Central memory CD4-positive, alpha-beta T cell (primary cell): ENCODE results near the gene OGN.

Source experiments
- DNase-seq: peaks from one replicate; pipeline ENCODE4 v3.0.0; 2022

Gene OGN

DNA sequence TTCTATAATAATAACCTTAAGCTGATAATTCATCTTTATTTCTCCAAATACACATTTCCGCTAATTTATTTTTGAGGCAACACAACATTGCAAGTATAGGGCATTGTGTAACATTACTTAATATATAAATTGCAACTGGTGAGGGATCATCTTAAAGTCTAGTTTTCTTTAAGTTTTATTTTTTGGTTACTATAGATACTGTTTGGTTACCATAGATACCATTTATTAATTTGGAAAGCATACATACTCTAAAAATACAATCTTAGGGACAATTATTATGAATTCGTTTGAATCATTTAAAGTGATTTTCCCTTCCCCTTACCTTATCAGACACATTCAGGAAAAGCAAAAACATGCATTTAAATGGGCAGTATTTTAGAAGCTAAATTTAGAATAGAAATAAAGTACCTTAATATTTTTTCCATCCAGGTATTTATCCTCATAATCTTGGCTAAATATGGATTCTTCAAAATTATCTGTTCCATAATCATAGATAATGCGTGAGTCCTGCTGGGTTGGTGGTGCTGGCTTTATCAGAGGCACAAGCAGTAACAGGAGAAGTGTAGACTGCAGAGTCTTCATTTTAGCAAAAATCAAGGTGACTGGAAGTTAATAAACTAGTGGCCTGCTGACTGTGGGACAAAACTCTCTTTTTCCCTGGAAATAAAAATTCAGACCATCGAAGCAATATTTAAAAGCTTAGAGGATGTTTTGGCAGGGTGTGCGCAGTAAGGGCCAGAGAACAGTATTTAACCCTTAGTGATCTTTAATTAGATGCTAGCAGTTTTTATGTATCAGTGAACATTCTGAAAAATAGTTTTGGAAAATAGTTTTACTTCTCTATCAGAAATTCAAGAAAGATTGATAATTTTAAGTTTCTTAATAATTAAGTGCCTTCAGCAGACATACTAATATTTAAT lies 1.3 kb downstream of the OGN start:
- no peak for DNase-seq

DNA sequence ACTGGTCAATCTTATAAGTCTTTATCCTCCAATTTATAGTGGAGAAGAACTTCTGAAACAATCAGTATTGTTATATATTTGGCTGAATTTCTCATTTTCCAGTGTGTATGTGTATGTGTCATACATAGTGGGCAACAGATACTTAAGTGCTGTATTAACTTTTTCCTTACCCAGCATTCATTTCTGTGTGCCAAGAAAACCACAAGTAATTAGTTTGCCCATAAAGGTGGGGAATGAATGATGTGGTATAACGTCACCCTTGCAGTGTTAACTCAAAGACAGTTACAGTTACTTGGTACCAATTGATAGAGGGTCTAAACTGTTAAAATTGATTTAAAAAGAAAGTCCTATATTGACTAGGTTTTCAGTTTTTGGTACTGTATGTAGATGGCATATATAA lies 2.0 kb downstream of the OGN start:
- no peak for DNase-seq

DNA sequence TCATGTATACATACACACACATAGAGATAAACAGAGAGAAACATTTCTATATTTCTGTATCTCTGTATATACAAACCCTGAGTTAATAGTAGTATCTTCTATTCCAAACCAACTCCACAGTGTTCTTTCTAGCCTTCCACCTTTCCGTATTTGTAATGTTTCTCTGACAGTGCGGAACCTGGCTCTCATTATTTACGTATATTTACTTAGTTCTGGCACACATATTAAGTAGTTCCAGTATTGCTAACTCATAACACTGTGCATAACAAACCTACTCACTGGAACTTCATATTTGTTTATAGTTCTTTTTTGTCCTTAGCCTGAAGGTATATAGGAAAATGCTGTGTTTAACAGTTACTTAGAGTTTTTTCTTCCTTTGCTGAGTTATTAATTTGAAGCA lies 6.5 kb downstream of the OGN start:
- no peak for DNase-seq

DNA sequence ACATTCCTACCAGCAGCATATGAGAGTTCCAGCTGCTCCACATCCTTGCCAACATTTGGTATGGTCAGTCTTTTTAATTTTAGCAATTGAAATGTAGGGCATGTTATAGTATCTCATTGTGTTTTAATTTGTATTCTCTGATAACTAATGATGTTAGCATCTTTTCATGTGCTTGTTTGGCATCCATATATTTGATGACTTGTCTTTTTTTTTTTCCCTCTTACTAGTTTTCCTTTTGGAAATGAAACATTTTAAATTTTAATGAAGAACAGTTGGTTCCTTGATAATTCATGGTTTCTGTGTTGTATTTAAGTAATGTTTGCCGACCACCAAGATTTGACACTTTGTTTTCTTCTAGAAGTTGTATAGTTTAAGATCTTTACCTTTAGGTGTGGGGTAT lies 8.8 kb downstream of the OGN start:
- no peak for DNase-seq

DNA sequence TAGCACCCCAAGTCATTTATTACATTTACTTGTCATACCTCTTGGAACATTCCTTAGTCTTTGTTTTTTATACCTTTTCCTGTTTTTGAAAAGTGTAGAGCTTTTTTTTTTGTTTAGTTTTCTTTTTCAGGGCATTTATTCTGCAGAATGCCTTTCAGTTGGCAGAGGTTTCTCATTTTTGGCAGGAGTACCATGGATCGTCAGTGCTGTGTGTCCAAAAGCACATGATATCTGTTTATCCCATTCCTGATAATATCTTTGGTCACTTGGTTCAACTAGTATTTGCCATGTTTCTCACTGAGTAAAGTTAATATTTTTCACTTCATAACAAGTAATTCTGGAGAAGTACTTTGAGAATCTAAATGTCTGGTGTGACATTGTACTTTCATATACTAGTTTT lies 10.7 kb downstream of the OGN start:
- DNase-seq, result no peak

DNA sequence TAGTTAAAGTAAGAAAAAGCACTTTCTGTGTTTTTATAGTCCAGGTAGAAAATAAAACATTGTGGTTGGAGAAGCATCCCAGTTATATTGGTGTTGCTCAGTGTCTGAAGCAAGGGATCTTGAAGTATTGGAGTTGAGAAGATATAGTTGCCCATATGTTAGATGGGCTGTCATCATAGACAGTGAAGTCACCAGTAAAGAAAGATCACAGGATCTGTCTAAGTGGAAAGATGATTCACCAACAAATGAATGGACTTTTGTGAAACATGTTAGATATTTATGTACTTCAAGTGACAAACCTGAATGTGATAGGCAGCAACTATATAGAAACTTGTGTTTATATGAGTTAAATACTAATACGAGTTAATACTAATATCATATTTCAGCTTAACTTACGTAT lies 11.7 kb downstream of the OGN start:
- no peak for DNase-seq

DNA sequence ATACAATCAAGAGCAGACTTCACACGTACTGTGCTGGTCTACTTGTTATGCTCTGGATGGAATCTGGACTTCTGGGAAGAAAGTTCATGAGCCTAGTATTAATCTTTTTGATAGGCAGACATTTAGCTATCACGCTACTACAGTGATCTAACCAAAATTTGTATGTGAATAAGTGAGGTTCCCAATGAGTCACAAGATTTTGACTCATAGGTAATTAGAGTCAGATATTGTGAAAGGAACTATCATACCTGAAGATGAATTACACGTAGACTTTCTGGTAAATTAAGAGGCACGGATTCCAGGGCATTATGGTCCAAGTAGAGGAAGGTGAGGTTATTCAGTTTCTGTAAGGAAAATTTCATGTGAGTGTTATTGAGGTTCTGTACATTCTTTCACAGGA lies 18.4 kb downstream of the OGN start:
- DNase-seq, result no peak

DNA sequence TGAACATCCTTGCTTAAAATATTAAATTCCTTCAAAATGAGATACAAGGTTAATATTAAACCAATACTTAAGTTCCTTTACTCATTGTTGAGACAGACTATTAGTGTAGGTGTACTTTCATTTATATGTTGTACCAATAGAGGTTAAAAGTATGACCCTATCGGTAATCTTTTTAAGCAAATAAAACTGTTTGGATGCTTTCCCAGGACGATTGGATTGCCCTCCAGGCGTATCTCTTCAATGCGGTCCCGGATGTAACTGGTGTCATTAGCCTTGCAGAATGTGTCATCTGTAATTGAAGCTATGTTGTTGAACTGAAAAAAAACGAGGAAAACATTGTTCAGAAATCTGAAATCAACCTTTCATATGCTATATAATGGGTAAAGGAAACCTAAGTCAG lies 18.9 kb downstream of the OGN start:
- no peak for DNase-seq

DNA sequence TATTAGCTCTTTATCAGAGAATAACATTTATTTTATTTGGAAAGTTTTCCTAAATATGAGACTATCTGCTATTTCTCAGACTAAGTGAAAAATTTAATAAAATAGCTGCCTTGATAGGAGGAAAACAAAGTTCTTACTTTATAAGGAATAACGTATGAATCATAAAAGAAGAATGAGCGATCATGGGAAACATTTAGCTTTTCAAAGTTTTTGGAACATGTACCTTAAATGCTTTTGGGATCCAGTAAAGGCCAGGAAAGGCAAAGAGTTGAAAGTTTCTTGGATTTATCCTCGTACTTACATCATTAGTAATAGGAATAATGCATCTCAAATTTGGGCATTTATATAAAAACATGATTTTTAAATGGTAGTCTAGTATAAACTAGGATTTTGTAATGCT lies 19.4 kb downstream of the OGN start:
- no peak for DNase-seq

DNA sequence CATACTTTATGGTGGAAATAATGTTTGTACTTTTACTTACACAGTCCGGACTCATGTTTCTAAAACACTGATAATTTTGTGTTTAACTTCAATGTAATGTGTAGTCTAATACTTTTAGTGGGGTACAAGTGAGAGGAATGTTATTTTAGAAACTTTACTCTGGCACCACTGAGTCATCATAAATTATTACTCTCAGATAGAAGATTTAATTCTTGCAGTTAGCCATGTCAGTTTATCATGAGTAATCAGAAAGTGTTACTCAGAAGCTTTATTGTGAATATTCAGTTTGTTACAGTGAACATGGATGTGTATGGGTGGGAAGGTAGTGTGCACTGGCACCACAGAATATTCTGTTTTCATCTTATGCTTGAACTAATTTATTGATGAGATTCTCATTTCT lies 20.0 kb downstream of the OGN start:
- DNase-seq, result no peak

DNA sequence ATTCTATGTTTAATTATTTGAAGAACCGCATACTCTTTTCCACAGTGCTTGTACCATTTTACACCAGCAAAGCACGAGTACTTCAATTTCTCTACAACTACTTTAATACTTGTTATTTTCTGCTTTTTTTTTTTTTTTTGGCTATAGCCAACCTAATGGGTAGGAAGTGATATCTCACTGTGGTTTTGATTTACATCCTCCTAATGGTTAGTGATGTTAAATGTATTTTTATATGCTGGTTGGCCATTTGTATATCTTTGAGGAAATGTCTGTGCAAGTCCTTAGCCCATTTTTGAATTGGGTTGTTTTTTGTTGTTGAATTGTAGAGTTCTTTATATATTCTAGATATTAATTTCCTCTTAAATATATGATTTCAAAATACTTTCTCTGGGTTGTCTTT lies 22.6 kb downstream of the OGN start:
- no peak for DNase-seq

DNA sequence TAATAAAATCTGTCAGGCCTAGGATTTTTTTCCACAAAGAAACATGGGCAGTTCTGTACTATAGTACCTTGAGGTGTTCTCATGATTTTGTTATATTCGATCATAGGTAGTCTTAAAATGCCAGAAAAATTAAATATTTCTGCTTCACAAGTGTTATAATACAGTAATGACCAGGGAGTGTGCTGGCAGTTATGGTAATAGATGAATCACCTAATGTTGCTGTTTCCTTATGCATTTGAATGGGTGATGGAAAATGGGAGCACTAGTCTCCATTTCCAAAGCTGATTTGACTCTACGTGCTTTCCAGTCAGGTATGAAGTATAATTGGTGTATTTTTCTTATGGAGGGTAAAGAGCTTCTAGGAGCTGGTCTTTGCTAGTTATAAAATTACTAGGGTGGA lies 23.8 kb downstream of the OGN start:
- no peak for DNase-seq

DNA sequence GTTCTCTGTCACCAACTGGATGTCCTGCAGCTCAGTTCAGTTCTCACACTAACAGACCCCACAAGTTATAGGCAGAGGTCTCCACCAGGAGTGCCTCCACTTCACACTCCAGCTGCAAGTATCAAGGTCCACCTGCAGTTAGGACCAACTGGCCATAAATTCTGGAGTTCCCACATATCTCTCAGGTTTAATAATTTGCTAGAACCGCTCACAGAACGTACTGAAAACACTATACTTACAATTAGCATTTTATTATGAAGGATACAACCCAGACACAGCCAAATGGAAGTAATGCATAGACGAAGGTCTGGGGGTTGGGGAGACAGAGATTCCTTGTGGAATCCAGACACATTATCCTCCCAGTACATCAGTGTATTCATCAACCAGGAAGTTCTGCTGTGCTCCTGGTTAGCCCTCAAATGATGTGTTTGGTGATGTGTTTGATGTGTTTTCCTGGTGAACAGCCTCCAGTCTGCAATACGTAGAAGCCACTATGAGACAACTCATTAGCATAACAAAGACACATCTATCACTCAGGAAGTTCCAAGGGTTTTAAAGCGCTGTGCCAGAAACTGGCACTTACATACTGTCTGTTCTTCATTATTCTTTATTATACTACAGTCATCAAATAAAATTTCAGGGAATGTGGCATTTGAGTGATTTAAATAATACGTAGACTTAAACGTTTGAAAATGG lies 25.4 kb downstream of the OGN start:
- peak; percentile 19 for DNase-seq

DNA sequence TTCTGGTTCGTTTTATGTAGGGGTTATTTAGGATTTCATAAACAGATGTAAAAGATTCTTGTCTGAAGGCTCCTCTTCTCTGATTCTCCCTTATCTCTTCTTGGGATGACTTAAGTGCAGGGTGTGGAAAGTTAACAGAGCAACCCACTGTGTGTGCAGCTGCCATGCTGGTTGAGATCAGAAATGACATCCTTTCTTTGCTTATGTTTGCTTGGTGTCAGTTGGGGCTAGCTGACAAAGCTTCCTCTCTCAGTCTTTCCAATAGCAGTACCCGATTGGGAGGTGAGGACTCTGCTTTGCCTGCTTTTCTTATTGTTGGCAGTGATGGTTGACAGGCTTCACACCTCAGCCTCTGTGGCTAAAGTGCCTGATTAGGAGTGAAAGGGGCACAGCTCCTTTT lies 26.5 kb downstream of the OGN start:
- DNase-seq, result no peak

DNA sequence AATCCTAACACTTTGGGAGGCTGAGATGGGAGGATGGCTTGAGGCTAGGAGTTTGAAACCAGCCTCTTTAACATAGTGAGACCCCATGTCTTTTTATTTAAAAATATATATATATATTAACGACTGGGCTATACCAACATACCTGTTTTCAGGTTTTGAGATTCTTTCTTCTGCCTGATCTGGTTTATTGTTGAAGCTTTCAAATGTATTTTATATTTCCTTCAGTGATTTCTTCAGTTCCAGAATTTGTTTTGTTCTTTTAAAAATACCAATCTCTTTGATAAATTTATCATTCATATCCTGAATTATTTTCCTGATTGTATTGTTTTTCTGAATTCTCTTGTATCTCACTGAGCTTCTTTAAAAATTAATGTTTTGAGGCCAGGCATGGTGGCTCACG lies 31.2 kb downstream of the OGN start:
- DNase-seq, result no peak

DNA sequence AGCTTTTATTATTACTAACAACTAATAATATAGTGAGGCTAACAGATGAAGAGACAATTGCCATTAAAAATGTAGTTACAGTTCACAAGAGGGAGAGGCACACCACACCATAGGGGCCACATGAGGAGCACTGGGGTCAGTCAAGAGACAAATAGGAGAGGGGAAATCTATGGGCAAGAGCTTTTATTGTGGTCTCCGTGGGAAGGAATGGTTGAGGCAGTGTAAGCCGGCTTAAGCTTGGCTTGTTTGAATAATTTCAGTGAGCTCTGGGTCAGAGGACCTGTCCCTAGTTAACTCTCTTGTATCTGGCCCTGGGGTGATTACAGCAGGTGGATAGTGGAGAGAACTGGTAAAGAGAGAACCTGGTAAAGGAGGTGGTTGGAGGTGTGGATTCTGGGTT lies 35.3 kb downstream of the OGN start:
- DNase-seq, result no peak

DNA sequence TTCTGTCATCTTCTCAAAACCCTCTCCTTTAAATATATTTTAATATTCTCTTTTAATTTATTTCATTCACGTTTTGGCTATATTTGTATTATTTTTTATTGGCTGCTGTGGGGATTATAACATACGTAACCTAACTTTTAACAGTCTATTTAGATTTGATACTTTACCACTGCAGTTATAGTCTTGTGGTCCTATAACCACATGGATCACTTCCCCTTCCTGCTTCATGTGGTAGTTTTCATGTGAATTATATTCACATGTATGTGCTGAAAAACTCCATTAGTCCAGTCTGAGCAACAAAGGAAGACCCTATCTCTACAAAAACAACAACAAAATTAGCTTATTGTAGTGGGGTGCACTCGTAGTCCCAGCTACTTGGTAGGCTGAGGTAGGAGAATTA lies 44.3 kb downstream of the OGN start:
- DNase-seq, result no peak

DNA sequence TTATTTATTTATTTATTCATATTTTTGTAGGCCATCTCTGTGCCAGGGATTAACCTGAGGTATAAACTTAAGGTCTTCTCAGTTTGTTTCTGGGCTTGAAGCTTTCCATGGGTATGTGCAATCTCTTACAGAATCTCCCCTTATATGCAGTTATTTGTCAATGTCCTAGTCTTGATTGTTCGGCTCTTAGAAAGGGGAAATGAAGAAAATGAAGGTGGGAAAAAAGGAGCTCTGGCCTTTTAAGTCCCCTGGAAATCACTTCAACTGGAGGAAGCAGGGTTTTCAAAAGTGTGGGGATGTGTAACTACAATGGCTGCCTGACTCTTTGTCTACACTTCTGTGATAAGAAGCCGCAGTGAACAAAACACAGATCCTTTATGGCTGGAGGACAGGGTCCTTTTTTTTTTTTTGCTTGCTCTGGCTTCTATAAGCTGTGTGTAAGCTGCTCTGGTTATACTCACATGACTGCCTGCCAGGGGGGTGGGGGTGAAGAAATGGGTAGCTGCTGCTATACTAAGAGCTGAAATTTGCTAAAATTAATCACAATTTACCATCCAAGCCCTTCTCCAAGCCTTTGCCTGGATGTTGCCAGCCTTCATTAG lies 44.9 kb downstream of the OGN start:
- DNase-seq, result no peak

DNA sequence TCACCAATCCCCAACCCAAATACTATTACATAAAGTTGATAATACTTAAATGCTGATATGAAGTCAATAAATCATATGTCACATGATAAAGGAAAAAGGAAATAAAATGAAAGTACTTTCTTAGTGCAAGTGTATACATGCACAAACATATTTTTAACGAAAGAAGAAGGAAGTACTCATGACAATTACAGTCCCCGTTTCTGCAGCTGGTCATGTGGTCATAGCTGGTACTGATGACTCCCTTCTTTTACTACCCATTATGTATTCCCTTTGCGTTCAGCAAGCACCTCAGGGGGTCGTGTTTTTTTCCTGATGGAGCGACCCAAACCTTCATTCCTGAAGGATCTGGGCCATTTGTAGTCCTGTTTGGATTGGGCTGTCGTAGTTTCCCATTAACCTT lies 51.3 kb downstream of the OGN start:
- DNase-seq, result no peak

DNA sequence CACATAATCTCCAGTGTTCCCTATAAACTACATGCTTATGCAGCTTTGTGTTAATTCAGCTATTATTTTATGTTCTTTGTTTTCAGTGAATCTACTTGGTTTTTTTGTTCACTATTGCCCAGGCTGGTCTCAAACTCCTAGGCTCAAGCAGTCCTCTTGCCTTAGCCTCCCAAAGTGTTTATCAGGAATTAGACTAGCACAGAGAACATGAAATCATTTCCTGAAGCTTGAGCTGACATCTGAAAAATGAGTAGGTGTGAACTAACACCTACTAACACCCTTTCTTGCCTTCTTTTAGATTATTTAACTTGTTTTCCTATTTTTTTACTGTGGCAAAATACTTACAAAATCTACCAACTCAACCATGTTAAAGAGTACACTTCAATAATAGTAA lies 53.6 kb downstream of the OGN start:
- no peak for DNase-seq

DNA sequence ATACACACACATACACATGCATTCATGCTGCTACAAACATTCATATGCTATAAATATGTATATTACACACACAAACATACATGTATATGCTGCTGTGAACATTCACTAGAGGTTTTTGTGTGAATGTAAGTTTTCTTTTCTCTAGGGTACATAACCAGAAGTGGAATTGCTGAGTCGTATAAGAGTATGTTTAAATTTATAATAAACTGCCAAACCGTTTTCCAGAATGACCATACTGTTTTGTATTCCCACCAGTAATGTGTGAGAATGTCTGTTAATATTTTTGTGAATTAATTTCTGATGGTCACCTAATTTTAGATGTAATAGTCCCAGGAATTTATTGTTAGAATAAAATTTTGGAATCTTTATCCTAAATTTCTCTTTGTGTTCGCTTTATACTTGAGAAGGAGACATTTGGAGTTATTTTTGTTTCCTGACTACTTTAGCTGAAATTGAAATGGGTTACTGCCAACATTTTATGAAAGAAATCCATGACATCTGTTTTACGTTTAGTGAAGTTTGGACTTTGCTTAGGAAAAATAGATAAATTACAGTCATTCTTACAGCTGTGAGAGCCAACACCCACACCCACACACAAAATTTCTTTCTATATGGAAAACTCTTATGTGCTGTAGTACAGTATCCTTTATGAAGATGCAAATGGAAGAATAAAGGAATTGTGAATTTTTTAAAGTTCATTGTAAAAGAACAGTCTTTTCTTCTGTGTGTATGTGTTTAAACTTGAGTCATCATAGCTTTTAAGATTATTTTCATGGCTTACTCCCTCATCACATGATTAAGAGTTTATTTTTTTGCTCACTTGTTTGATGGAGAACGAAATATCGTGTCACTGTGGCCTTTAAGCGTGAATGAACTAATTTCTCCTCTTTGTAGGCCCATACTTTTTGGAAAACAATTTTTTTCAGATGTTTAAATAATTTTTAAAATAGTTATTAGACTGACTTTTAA lies 54.3 kb downstream of the OGN start:
- DNase-seq, result no peak

DNA sequence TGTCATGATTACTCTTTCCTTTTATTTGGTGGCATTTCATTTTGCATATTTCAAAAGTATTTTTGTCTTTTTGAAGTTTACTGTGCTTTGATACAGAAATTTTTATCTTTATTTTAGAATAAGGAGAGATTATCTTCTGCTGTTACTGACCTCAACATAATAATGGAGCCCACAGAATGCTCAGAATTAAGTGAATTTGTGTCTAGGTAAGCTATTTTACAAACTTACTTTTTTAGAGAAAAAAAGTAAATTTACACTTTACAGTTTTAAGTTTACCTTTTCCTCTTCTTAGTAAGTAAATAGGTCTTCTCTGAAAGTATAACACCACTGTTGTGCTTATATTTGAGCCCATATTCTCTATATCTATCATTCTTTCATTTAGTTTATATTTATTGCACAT lies 58.8 kb downstream of the OGN start:
- no peak for DNase-seq
